ENCODE measurements around the gene ATXN10.
"Not testable (repeated sequence)": the region's sequence is repeated elsewhere in the genome, so short reads cannot be mapped to it uniquely, and the experiment has no call there.

ATXN10 gene

DNA sequence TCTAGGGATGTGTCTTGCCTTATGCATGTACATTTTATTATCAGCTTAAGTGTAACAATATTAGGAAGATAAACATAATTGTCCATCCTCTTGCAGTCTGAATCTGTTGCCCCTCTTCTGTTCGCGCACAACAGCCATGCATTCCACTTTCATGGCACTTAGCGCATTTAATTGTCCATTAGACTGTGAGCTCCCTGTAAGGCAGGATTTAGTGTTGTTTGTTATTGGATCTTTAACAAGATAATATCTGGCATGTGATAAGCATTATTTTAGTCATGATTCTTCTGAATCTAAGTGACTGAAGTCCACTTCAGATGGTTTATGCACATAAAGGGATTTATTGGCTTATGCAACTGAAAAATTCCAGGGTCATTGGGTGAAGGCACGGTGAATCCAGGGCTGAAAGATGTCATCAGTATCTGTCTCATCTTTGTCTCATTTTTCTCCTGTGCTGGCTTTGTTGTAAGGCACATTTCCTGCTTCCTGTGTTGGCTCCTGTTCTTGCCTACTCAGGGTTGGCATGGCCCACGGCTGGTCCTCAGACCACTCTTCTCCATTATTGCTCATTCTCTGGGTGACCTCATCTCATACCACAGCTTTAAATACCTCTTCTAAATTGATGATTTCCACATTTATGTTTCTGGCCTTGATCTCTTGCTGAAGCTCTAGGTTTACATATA is 37.6 kb downstream of the ATXN10 start:
- no peak for DNase-seq (ENCODE audit: low read depth in 2 of 2)

DNA sequence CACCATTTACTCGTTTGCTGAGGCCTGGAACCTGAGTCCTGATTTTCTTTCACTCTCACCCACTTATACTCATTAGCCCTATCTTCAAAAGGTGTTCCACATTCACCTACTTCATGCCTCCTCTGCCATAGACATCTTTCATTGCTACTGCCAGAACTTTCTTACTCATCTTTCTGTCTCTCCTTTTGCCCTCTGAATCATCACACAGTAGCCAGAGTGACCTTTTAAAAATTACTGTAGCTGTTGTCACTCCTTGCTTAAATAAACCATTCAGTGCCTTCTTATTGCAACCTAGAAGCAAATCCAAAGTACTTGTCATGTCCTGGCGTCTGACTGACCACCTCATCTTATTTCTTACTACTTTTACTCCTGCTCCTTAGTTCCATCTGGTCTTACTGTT is 38.2 kb downstream of the ATXN10 start:
- no peak for DNase-seq (ENCODE audit: low read depth in 2 of 2)

DNA sequence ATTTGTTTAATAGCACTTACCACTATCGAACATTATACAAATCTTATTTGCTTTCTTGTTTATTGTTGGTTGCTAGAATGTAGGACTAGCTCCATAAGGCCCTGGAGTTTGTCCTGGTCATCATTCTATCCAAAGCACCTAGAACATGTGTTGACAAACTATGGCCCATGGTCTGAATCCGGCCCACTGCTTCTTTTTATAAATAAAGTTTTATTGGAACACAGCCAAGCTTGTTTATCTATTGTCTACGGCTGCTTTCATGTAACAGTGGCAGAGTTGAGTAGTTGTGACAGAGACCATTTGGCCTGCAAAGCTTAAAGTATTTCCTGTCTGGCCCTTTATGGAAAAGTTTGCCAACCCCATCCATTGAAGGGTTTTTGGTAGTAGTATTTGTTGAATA is 38.8 kb downstream of the ATXN10 start:
- no peak for DNase-seq (ENCODE audit: low read depth in 2 of 2)

DNA sequence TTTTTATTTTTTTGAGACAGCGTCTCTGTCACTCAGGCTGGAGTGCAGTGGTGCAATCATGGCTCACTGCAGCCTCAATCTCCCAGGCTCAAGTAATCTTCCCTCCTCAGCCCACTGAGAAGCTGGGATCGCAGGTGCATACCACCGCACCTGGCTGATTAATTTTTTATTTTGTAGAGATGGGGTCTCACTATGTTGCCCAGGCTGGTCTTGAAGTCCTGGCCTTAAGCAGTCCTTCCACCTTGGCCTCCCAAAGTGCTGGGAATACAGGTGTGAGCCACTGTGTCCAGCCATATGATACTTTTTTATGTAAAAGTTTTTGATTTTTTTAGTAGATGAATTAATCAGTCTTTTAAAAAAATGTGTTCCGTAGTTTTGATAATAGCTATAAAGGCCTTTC is 42.8 kb downstream of the ATXN10 start:
- DNase-seq (ENCODE audit: low read depth in 2 of 2): not testable (repeated sequence)

DNA sequence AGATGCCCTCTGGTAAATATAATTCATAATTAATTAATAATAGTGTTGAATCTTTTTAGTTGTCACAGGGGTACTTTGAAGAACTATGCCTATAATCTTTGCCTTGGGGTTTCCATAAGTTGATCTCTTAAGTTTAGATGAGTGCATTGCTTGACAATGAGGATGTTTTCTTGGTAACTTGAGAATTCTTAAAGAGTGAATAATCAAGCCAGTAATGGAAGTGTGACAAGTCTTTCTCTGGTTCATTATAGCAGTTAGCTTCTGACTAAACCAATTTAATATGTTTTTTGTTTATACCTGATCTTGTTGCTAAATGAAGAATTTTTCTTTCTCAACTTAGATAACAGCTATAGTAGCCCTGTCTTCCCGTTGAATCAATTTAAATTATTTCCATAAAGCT is 46.2 kb downstream of the ATXN10 start:
- no peak for DNase-seq (ENCODE audit: low read depth in 2 of 2)

DNA sequence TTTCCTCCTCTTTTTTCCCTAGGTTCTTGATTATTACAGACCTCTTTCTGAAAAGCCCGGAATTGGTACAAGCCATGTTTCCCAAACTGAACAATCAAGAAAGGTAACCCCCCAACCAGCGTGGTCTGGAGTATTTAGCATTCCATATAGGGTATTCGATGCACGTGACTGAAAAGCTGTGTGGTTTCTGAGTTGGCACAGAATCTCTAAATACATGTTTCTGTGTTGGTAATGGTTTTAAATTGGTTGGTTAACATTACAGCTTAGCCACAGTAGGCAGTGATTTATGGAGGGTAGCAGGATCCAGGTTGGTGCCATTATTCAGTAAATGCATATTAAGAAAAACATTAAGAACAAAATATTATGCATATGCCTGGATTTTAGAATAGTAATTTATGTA is 46.8 kb downstream of the ATXN10 start:
- DNase-seq (ENCODE audit: low read depth in 2 of 2): no peak

DNA sequence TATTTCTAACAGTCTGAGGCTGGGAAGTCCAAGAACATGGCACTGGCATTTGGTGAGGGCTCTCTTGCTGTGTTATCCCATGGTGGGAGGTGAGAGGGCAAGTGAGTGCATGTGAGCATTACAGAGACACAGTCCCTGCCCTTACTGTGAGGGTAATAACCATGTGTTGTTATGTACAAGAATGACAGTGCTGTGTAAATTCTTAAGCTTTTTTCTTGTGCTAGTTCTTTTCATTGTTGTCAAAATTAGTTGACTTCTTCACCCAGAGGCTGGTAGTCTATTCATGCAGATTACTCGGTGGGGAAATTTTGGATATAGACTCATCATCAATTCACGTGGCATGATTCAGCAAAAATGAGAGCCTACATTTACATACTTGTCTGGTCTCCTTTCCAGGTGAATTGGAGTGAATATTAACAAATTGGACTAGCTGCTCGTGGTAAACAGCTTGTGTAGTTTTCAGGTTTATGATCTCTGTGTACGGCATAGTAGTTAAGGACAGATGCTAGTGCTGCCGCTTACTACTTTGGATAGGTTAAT is 49.3 kb downstream of the ATXN10 start:
- DNase-seq (ENCODE audit: low read depth in 2 of 2): no peak

DNA sequence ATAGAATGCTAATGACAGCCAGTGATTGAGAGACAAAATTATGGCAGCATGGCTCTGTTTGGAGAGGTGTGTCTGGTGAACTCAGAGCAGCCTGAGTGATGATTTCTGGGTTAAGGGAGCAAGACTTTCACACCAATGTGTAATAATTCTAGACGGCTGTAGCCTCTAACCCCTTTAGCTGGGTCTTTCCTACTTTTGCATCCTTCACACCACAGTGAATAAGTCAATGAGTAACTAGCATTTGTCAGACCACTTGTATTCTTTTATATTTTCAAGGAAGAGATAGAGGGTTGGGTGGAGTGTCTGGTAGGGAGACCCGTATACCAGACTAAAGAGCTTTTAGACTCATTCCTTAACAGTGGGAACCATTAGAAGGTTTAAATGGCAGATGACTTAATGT is 50.4 kb downstream of the ATXN10 start:
- no peak for DNase-seq (ENCODE audit: low read depth in 2 of 2)

DNA sequence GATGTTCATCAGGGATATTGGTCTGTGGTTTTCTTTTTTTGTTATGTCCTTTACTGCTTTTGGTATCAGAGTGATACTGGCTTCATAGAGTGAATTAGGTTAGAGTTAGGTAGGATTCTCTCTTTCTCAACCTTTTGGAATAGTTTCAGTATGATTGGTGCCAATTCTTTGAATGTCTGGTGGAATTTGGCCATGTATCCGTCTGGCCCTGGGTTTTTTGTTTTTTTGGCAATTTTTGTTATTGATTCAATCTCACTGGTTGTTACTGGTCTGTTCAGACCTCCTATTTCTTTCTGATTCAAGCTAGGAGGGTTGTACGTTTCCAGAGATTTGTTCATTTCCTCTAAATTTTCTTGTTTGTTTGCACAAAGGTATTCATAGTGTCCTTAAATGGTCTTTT is 54.4 kb downstream of the ATXN10 start:
- no peak for DNase-seq (ENCODE audit: low read depth in 2 of 2)

DNA sequence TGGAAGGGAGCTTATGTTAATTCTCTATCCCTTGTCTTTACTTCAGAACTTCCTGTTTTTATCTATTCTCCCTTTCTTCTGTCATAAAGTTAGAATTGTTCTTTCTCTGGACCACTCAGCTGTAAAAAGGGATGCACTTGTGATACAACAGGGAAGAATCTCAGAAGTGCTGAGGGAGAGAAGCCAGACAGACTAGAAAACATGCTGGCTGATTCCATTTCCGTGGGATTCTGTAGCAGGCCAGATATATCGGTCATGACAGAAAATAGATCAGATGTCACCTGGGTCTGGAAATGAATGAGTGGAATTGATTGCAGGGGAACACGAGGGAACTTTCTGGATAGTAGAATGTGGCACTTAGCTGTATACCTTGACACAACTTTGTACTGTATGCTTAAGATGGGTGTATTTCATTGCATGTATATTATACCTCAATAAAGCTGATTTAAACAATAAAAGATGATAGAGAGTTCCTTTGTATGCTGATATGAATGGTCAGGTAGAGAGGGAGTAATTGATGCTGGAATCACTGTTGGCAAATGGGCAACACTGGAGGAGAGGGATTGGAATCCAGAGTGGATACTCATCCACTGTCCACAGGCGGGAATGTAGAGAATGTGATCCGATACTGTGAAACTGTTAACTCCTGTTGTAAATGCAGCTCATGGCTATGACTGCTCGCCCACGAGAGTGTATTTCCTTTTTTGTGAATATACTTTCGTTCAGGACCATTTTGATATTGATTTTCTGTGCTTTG is 59.6 kb downstream of the ATXN10 start:
- DNase-seq (ENCODE audit: low read depth in 2 of 2): no peak

DNA sequence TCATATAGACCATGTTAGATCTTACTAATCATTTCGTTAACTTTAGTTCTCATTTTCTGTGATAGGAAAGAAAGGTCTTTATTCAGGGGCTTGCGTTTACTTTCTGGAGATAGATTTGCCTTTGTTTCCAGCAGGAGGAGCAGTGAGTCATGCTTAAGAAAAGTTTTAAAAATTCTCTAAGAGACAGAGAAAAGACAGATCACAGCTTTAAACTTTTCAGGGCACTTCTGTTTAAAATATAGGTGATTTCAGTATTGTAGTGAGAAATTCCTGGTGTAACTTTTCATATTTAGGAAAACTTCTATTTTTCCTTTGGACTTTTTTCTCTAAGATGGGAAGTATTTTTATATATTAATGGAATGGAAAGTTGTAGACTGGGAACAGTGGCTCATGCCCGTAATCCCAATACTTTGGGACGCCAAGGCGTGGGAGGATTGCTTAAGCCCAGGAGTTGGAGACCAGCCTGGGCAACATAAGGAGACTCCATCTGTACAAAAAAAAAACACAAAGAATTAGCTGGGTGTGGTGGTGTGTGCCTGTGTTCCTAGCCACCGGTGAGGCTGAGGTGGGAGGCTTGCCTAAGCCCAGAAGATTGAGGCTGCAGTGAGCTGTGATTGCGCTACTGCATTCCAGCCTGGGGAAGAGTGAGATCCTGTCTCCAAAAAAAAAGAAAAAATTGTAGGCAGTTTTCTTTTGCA is 60.3 kb downstream of the ATXN10 start:
- no peak for DNase-seq (ENCODE audit: low read depth in 2 of 2)

DNA sequence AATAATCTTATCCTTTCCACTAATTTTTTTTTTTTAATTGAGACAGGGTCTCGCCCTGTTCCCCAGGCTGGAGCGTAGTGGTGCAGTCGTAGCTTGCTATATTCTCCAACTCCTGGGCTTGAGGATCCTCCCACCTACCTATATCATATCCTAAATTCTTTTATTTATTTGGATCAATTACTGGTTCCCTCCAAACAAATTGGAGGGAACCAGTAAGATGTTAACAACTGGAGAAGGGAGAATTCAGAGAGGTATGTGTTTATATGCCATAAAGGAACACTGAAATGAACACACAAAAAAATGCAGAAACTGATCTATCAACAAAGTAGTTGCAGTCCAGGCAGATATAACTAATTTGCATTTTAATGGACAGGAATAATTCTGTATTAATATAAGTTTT is 63.6 kb downstream of the ATXN10 start:
- DNase-seq (ENCODE audit: low read depth in 2 of 2): no peak

DNA sequence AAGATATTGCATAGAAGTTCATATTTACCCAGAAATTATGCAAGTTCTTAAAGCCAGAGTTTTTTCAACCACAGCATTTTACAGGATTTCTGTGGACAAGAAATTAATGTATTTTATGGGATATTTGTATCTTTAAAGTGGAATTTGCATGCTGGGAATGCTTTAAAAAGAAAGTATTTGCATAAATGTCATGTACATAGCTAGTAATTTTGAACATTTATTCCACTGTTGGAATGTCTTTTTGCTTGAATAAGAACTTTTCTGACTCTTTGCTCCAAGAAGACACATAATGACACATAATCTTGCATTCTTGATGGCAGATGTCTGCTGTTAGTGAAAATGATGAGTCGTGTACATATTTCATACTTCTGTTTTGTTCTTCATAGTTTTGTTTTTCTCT is 66.6 kb downstream of the ATXN10 start:
- no peak for DNase-seq (ENCODE audit: low read depth in 2 of 2)

DNA sequence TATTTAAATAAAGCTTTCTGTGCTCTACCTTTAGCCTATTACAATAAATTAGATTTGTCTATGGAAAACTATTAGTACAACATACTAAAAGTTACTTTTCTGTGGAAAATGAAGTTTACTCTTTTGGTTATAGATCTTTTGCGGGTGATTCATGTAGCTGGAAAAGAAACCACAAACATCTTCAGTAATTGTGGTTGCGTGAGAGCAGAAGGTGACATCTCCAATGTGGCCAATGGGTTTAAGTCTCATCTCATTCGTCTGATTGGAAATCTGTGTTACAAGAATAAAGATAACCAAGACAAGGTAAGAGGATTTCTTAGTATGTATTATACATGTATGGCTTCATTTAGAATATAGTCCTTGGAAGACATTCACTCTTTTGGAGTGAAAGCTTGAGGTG is 68.6 kb downstream of the ATXN10 start:
- DNase-seq (ENCODE audit: low read depth in 2 of 2): no peak

DNA sequence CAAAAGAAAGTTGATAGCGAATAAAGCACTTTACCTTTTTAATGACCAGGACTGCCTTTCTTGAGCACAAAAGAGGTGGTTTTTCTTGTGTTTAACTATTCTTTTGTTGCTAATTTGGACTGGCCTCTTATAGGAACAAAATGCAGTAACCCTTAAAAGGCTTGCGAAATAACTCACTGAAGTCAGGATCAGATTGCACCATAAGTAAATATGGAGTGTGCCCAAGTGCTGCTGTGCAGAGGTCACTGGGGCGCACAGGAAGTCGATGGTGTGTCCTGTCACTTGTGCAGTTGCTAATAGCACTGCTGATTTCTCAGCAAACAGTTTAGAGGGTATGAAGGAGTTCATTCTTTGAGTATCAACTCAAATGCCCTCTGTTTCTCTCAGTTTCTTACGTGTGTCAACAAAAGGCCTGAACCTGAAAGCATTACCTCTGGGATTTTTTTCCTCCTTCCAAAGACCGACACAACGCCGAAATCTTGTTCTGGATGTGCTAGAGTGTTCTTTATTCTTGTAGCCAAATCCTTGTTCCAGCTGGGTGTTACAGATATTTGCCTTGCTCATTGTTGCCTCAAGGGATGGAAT is 71.3 kb downstream of the ATXN10 start:
- DNase-seq (ENCODE audit: low read depth in 2 of 2): no peak

DNA sequence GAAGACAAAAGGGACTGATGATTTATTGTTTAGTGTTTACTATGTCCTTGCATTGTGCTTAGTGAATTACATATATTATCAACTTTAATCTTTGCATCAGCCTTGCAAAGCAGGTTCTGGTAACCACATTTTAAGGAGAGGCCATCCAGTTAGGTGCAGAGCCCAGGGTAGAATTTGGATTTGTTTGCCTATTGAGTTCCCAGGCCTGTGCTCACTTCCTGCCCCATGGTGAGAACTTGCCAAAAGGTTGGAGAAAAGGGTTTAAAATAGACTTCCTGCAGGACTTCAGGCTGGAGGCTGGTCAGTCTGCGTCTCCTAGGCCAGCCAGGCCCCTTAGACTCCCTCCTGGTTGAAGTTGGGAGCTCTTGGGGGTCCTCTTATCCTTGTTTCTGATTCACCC is 72.1 kb downstream of the ATXN10 start:
- no peak for DNase-seq (ENCODE audit: low read depth in 2 of 2)

DNA sequence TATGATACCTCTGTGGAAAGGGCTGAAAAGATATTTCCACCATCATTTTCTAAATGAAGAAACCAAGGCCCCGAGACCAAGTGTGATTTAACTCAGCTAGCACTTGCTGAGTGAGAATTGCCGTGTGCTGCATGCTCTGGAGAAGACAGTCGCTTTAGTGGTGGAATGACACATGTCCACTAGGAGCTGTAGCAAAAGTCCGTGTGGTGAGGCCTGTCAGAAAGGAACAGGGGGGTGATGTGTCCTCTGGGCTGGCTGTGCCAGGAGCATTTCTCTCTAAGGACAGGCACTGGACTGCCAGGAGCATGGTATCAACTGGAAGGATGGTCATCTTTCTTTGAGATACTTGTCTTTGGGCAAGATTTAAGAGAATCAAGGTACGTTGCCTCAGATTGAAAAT is 72.8 kb downstream of the ATXN10 start:
- no peak for DNase-seq (ENCODE audit: low read depth in 2 of 2)

DNA sequence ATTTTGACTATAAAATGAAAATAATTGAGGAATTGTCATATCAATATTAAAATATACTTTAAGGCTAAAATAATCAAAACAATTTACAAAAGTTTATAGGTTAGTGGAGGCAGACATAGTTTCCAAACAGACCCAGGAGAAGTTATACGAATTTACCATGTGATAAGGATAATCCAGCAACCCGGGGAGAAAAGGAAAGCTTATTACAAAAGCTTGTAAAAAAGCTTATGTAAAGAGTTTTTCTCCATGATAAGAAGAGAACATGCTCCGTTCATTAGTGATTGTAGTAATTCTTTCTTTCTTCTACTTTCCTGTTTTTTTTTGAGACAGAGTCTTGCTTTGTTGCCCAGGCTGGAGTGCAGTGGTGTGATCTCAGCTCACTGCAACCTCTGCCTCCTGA is 79.0 kb downstream of the ATXN10 start:
- no peak for DNase-seq (ENCODE audit: low read depth in 2 of 2)

DNA sequence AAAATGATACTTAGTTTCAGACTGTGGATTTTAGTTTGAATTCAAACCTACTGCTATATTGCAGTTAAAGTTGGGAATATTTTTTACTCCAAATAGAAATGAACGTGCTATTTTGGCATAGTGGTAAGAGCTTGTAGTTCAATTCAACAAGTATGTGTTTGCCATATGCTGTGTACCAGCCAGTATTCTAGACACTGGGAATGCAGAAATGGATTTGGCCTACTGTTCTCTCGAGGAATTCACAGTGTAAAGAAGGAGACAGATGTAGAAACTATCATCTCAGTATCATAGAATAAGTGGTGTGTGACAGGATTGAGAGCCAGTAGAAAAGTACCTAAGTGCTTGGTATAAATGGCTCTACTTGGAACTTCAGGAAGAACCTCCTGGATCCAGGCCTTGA is 80.4 kb downstream of the ATXN10 start:
- no peak for DNase-seq (ENCODE audit: low read depth in 2 of 2)

DNA sequence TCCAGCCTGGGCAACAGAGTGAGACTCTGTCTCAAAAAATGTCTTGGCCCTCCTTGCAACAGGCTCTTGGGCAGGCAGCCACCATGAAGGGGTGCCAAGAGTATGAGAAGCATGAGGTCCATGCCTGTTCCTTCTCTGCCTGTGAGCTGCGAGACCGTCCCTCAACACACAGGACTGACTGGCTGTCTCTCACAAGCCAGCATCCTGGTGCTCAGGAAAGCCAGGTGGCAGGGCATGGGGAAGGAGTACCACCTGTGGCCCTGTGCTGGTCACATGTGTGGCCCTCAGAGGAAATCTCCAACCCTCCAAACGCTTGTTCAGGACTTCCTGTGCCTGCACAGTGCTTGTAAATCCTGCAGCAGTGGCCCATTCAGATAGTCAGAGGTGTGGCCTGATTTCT is 83.2 kb downstream of the ATXN10 start:
- DNase-seq (ENCODE audit: low read depth in 2 of 2): no peak

DNA sequence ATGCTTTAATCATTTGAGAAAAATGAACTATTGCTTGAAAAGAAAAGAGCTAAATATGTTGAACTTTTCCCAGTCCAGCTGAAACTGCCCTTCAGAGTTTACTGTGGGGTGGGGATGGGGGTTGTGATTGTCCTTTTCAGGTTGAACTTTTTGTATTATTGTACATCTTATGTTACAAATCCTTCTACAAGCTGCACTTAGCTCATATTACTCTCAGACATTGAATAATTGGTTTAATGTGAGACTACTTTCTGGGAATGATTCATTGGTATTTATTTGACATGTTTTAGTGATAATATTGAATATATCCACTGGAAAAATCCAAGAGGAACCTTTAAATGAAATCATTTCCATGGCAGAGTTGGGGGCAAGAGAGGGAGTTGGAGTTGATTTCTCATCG is 84.9 kb downstream of the ATXN10 start:
- DNase-seq (ENCODE audit: low read depth in 2 of 2): no peak

DNA sequence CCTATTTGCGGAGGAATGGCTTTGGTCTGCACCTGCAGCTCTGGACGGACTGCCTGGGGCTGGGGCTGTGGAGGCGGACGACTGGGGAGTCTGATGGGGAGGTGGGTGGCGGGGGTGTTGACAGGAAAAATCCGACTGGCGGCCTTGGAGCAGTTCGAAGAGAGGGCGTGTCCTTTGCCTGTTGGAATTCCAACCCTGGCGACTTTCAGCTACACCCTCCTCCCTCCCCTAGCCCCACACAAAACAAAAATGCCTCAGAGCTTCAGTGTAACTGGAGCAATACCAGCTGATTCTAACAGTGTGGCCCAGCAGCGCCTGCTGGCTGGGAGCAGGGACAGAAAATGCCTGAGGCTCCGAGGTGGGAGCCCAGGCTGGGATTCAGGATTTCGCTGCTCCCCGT is 85.4 kb downstream of the ATXN10 start:
- no peak for DNase-seq (ENCODE audit: low read depth in 2 of 2)

DNA sequence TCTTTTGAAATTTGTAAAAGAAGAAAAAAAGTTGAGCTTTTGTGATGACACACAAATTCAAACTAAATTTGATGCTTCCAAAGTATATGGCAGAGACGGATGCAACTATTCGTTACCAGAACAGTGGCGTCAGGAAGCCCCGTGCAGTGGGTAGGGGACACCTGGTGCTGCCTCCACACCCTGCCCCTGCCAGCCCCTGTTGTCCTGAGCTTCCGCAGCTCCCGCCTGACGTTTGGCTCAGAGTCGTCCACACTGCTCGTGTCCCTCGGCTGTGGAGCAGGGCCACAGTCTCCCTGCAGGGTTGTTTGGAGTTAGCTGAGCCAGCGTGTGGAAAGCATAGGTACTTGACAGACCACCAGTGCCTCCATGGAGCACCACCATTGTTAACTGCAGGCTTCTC is 86.3 kb downstream of the ATXN10 start:
- DNase-seq (ENCODE audit: low read depth in 2 of 2): no peak
